SW480 (cell line): ENCODE results near the gene ZNF439.
"Not testable (repeated sequence)": the region's sequence is repeated elsewhere in the genome, so short reads cannot be mapped to it uniquely, and the experiment has no call there.

Experiments
- DNase-seq: peaks from one replicate; pipeline ENCODE4 v3.0.0-alpha.2; 2016; ENCODE audit warnings: low spot score

Gene ZNF439

DNA sequence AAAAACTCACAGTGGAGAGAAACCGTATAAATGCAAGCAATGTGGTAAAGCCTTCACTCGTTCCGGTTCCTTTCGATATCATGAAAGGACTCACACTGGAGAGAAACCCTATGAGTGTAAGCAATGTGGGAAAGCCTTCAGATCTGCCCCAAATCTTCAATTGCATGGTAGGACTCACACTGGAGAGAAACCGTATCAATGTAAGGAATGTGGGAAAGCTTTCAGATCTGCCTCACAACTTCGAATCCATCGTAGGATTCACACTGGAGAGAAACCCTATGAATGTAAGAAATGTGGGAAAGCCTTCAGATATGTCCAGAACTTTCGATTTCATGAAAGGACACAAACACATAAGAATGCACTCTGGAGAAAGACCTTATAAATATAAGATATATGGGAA is 19.7 kb downstream of the ZNF439 start:
- DNase-seq: no peak

- no peak for DNase-seq
Measured at GRCh38 chr19:11872624-11873023, 24.1 kb downstream of the ZNF439 start.

GRCh38 chr19:11873762-11874161 is 25.2 kb downstream of the ZNF439 start:
- DNase-seq: no peak

DNA sequence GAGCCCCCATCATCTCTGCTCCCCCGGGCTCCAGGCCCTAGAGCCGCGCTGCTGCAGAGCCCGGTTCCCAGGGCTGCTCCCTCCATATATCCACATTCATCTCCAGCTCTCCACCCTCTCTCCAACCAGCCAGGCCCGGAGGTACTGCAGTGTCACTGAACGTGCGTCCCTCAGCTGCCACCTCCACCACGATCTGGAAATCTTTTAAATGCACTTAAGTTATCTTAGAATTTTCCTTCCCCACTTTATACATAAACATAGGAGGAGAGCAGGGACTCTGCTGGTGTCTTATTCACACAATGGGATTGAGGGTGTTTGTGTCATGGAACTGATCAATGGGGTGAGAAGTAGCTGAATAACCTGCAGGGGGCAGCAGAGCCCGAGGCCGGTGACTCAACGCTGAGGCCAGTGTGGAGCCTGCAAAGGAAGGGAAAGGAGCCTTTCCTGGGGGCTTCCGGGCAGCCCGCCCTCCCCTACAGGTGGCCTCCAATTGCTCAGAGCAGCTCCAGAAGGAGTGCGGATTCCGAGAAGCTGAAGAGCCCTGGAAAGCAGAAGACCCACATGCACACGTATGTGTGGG is 31.3 kb downstream of the ZNF439 start:
- not testable (repeated sequence) for DNase-seq

GRCh38 chr19:11880598-11880997 is 32.1 kb downstream of the ZNF439 start:
- DNase-seq: no peak

DNA sequence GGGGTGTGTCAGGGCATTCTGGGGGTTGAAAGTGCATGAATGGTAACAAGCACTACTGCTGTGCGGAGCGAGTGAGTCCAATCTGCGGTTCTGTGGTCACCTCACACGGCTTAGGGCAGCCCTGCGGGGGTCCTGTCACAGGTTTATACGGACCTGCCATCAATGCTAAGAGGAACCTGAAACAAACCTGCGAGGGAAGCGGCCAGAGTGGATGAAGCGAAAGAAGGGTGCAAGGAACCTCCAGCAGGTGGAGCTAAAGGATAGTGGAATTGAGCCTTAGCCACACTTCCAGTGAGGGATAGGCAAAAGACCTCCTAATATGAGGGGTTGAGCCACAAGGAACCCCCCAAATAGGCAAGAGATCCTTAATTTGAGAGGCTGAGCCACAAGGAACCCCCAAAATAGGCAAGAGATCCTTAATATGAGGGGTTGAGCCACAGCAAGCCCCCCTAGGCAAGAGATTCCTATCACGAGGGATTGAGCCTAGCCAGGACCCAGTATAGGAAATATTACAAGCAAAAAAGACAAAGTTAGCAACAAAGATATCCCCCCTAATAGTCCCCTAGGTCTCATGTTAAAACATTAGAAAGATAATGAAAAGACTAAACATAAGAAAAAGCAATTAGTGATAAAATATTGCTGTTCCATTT is 32.8 kb downstream of the ZNF439 start:
- peak; percentile 59 for DNase-seq

GRCh38 chr19:11882606-11883005 is 34.1 kb downstream of the ZNF439 start:
- no peak for DNase-seq

GRCh38 chr19:11887234-11887610 is 38.7 kb downstream of the ZNF439 start:
- DNase-seq: no peak

- peak; percentile 91 for DNase-seq
Measured at GRCh38 chr19:11887611-11888531, 39.3 kb downstream of the ZNF439 start, which contains the start of gene ZNF69. TSS of gene ZNF69 (plus strand) at chr19:11887782. CDS start at chr19:11887924, 142 bp downstream.

DNA sequence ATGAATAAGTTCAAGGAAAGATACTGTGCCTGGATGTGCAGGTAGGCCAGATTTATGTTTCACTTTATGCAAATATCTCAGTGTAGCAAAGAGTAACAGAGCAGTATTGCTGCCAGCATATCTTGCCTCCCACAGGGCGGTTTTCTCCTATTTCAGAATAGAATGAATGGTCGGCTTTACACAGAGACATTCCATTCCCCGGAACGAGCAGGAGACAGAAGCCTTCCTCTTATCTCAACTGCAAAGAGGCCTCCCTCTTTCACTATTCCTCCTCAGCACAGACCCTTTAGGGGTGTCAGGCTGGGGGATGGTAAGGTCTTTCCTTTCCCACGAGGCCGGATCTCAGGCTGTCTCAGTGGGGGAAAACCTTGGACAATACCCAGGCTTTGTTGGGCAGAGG is 41.4 kb downstream of the ZNF439 start:
- DNase-seq: not testable (repeated sequence)

DNA sequence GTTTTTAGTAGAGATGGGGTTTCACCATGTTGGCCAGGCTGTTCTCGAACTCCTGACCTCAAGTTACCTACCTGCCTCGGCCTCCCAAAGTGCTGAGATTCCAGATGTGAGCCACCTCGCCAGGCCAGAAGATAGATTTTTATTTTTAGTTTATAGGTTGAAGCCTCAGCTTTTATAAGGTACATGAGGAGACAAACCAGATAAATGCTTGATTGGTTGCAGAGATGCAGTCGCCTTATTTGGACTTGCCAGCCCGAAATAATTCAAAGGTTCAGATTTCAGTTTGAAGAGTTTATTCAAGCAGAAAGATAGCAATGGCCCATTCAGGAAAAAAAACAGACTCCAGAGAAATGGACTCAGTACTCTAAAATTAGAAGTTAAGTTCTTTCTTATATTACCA is 42.1 kb downstream of the ZNF439 start:
- DNase-seq: no peak

DNA sequence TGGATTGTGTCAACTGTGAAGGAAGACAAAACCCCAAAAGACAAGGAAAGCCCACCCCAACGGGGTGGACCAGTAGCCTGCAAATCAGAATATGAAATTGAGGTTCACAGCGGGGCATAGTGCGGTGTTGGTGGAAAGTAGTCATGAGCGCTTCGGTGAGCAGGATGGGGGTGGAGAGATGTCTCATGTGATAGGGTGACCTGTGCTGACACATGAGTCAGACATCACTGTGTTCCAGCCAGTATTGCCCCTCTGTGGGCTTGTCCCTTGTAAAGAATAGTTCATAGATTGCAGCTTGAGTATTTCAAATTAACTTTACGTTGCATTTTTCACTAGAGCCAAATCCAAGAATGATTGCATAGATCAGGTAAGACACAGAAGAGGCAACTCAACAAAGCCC is 46.3 kb downstream of the ZNF439 start:
- DNase-seq: no peak

DNA sequence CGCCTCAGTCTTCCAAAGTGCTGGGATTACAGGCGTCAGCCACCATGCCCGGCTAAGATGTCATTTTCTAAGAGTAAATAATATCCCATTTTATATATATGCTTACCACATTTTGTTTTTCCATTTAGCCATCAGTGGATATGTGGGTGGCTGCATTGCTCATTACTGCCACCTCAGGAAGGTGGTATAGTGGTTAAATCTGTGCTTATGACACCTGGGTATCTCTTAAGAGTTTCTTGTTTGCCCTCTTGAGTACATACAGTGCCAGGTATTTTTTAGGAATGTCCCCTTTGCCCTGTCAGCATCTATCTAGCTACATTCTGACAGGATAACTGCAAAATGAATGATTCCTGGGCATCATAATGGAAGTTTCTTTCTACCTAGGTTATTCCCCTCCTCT is 53.7 kb downstream of the ZNF439 start:
- DNase-seq: no peak

- DNase-seq: no peak
Measured at GRCh38 chr19:11905928-11906327, 57.4 kb downstream of the ZNF439 start.

DNA sequence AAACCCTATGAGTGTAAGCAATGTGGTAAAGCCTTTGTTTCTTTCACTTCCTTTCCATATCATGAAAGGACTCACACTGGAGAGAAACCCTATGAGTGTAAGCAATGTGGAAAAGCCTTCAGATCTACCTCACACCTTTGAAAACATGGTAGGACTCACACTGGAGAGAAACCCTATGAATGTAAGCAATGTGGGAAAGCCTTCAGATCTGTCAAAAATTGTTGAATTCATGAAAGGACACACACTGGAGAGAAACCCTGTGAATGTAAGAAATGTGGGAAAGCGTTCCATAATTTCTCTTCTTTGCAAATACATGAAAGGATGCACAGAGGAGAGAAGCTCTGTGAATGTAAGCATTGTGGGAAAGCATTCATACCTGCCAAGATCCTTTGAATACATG is 63.4 kb downstream of the ZNF439 start:
- not testable (repeated sequence) for DNase-seq

DNA sequence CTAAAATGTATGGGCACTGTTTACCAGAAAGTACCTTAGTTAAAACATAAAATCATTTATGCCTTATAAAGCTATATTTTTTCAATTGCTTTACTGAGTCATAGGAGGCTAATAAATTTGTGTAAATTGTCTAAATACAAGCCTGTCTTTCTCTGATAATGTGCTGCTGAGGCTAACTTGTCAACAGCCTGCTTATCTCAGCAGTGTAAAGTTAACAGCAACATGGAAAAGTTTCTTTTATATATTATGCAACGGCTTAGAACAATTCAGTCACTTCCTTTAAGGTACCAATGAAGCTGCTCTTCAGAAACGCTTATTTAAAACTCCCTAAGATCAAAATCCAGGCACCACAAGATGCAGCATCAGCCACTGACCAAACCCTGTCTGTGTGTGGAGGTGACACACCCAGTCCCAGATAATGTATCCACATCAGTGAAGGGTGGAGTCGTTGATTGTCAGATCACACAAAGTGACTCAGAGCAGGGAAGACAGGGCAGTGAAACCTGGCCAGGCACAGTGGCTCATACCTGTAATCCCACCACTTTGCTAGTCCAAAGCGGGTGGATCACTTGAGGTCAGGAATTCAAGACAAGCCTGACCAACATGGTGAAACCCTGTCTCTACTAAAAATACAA is 66.0 kb downstream of the ZNF439 start:
- not testable (repeated sequence) for DNase-seq
